ENCODE results near the gene LIN7A.

LIN7A gene

DNA sequence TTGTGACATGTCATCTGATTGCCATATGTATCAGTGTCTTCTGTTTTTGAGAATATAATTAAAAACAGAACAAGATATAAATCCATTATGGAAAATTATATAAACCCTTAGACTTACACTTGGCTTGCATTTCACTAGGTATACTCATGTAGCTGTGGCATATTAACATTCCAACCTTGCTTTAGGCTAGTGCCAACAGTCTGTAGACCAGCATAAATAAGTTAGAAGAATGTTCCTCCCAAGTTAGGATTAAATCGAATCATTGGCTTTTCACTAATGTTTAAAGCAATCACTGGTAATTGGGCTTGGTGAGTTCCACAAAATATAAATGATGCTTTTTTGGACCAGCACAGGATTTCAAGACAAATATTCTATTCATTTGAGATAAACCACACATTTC lies 103.0 kb downstream of the LIN7A start:
- TF ChIP-seq, protein P1, sequence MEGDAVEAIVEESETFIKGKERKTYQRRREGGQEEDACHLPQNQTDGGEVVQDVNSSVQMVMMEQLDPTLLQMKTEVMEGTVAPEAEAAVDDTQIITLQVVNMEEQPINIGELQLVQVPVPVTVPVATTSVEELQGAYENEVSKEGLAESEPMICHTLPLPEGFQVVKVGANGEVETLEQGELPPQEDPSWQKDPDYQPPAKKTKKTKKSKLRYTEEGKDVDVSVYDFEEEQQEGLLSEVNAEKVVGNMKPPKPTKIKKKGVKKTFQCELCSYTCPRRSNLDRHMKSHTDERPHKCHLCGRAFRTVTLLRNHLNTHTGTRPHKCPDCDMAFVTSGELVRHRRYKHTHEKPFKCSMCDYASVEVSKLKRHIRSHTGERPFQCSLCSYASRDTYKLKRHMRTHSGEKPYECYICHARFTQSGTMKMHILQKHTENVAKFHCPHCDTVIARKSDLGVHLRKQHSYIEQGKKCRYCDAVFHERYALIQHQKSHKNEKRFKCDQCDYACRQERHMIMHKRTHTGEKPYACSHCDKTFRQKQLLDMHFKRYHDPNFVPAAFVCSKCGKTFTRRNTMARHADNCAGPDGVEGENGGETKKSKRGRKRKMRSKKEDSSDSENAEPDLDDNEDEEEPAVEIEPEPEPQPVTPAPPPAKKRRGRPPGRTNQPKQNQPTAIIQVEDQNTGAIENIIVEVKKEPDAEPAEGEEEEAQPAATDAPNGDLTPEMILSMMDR (IDR thresholded peaks at IDR 0.05): no peak
- no peak for TF ChIP-seq ZFX (IDR thresholded peaks at IDR 0.05; ENCODE audit: borderline replicate concordance)
- no peak overlapping the region for H3K27ac ChIP-seq

DNA sequence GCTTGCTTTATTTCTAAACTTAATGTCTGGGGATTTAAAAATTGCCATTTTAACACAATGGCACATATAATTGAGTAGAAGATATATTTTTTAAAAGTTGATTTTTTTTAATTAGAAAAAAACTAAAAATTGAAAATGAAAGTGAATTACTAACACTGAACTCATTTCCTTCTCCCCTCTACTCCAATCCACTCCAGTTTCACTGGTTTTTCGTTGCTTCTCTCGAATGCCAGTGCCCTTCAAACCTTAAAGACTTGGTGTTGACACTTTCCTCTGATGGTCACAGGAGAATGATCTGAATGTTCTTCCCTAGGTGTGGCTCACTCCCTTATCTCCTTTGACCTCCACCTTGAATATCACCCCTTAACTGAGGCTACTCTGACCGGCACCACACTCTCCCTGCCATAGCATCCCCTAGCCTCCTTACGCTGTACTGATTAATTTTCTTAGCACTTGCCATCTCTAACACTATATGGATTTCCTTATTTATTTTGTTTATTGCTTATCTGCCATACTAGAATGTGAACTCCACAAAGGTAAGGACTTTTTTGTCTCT lies 107.1 kb downstream of the LIN7A start:
- TF ChIP-seq, protein P1 (IDR thresholded peaks at IDR 0.05): no peak
- no peak for TF ChIP-seq ZFX (IDR thresholded peaks at IDR 0.05; ENCODE audit: borderline replicate concordance)
- H3K27ac ChIP-seq: no peak overlapping the region

DNA sequence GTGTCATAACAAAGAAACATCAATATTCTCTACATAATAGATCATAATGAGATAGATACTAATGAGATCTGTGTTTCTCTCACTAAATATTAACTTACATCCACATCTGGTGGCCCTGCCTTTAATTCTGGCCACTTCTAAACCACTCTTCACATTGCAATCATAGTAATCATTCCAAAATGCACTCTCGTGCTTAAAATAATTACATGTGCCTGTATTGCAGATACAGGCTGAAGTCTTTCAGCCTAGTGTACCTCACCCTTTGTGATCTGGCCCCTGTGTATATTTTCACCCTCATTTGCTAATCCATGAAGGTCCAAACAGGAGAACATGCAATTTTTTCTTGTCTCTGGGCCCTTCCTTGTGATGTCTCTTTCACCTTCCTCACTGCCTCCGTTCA lies 108.0 kb downstream of the LIN7A start:
- H3K27ac ChIP-seq: no peak overlapping the region
- TF ChIP-seq, protein P1 (IDR thresholded peaks at IDR 0.05): no peak
- TF ChIP-seq ZFX (IDR thresholded peaks at IDR 0.05; ENCODE audit: borderline replicate concordance): no peak

DNA sequence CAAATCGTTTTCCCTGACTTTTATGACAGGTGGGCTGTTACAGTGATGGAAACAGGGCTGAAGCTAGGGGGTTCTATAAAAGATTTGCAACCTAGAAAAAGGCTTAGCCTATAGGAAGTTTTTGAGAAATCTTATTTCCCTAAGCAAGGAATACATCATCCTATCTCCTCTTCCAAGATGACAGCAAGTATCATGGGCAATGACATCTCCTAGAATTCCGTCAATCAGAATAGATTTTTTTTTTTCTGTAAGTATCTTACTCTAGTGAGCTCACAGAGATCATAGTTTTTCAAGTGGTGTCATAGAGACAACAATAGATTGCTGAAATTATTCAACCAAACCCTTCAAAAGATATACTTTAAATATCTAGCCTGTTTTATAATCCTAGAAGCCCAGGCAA lies 112.2 kb downstream of the LIN7A start:
- no peak overlapping the region for H3K27ac ChIP-seq
- no peak for TF ChIP-seq ZFX (IDR thresholded peaks at IDR 0.05; ENCODE audit: borderline replicate concordance)
- TF ChIP-seq, protein P1 (IDR thresholded peaks at IDR 0.05): no peak

DNA sequence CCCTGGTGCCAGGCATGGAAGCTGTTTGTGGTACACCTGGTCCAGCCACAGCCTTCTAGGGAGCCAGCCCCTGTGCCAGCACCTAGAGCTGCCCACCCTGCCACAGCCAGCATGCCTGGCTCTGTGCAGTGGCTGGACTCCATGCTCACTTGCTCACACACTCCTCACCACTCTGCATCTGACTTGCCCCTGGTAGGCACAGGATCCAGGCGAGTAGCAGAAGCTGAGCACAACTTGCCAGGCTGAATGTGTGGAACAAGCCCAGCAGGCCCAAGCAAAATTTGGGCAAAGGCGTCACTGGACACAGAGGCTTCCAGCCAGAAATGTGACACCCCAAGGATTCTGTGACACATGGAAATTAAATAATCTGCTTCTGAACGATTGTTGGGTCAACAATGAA lies 114.3 kb downstream of the LIN7A start:
- no peak for TF ChIP-seq ZFX (IDR thresholded peaks at IDR 0.05; ENCODE audit: borderline replicate concordance)
- TF ChIP-seq, protein P1 (IDR thresholded peaks at IDR 0.05): no peak
- no peak overlapping the region for H3K27ac ChIP-seq

DNA sequence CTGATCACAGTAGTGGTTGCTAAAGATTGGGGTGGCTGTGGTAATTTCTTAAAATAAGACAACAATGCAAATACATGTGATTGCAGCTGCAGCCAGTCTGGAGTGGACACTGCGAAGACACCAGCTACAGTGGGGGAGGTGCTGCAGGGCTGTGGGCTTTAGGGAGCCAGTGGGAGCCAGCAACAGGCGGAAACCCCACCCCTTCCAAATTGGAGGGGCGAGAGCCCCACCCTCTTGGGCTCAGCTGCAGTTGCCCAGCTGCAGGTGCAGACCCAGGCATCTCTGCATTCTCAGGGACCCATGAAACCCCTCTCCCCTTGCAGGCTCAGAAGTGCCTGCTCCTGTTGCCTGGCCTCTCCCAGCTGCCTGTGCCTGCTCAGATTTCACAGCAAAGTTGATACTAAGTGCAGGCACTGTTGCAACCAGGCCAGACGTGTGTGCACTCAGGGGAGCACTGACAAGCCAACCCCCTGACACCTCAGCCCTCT lies 116.2 kb downstream of the LIN7A start:
- TF ChIP-seq ZFX (IDR thresholded peaks at IDR 0.05; ENCODE audit: borderline replicate concordance): no peak
- TF ChIP-seq, protein P1 (IDR thresholded peaks at IDR 0.05): no peak
- H3K27ac ChIP-seq: no peak overlapping the region

DNA sequence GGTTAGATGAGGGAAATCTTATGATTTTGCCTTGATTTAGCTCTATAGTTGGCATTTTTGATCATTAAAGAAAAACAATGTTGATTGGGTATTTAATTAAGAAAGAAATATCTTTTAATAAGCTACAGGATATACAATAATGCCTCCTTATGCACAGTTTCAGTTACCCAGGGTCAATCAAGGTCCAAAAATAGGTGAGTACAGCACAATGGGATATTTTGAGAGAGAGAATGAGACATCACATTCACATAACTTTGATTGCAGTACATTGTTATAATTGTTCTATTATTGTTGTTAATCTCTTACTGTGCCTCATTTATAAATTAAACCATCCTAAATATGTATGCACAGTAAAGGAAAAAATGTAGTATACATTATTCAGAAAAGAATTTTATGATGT lies 118.9 kb downstream of the LIN7A start:
- H3K27ac ChIP-seq: no peak overlapping the region

More for the DNA sequence above, 118.9 kb downstream of the LIN7A start:
- TF ChIP-seq, protein P1 (IDR thresholded peaks at IDR 0.05): no peak
- TF ChIP-seq ZFX (IDR thresholded peaks at IDR 0.05; ENCODE audit: borderline replicate concordance): no peak
